Loucy (cell line): Measurements from ENCODE around the gene NRXN3.

Experiments
- H2AFZ ChIP-seq: fragments of 200-600 bp; sonication (generic); 2 replicates; pipeline ENCODE4 v1.6.0; 2016; ENCODE audit warnings: antibody characterized with exemption, mild to moderate bottlenecking, low read length, moderate library complexity
- H3F3A ChIP-seq: fragments of 200-600 bp; 2 replicates; pipeline ENCODE4 v1.6.0; 2016; ENCODE audit warnings: antibody characterized with exemption, low read depth, mild to moderate bottlenecking
- H3K27me3 ChIP-seq: fragments of 200-600 bp; sonication (generic); 2 replicates; pipeline ENCODE4 v1.6.1; 2014; ENCODE audit warnings: low read length, mild to moderate bottlenecking; ENCODE audit not compliant: insufficient read depth, poor library complexity, severe bottlenecking
- H3K36me3 ChIP-seq: fragments of 200-600 bp; sonication (generic); 2 replicates; pipeline ENCODE4 v1.6.1; 2016; ENCODE audit warnings: low read length; ENCODE audit not compliant: insufficient read depth
- H3K4me1 ChIP-seq: fragments of 200-600 bp; sonication (generic); 2 replicates; pipeline ENCODE4 v1.5.1; 2014; ENCODE audit warnings: low read length, mild to moderate bottlenecking; ENCODE audit not compliant: insufficient read depth, poor library complexity, severe bottlenecking
- H3K4me2 ChIP-seq: fragments of 200-600 bp; sonication (generic); 2 replicates; pipeline ENCODE4 v1.6.0; 2014; ENCODE audit warnings: antibody characterized with exemption, low read length, low read depth, mild to moderate bottlenecking; ENCODE audit not compliant: poor library complexity, severe bottlenecking
- H3K4me3 ChIP-seq: fragments of 200-600 bp; sonication (generic); 2 replicates; pipeline ENCODE4 v1.5.1; 2014; ENCODE audit warnings: low read length, mild to moderate bottlenecking, mixed read lengths; ENCODE audit not compliant: poor library complexity, severe bottlenecking
- H3K79me2 ChIP-seq: fragments of 200-600 bp; sonication (generic); 2 replicates; pipeline ENCODE4 v1.6.1; 2014; ENCODE audit warnings: low read length; ENCODE audit not compliant: insufficient read depth
- H3K9ac ChIP-seq: fragments of 200-600 bp; sonication (generic); 2 replicates; pipeline ENCODE4 v1.6.0; 2014; ENCODE audit warnings: mild to moderate bottlenecking, low read depth, low read length, moderate library complexity; ENCODE audit not compliant: poor library complexity, severe bottlenecking
- H3K9me2 ChIP-seq: fragments of 200-600 bp; sonication (generic); replicated peaks from 2 replicates; pipeline ENCODE4 v1.6.1; 2016; ENCODE audit warnings: low read depth, low read length, mixed read lengths
- H3K9me3 ChIP-seq: fragments of 200-600 bp; sonication (generic); 2 replicates; pipeline ENCODE4 v1.6.1; 2014; ENCODE audit warnings: mild to moderate bottlenecking, antibody characterized with exemption, low read length, low read depth; ENCODE audit not compliant: insufficient read depth
- H4K20me1 ChIP-seq: fragments of 200-600 bp; sonication (generic); 2 replicates; pipeline ENCODE4 v1.6.0; 2014; ENCODE audit warnings: antibody characterized with exemption, low read length, mild to moderate bottlenecking; ENCODE audit not compliant: insufficient read depth, poor library complexity, severe bottlenecking
- CTCF ChIP-seq: fragments of 200-600 bp; sonication (generic); conservative IDR thresholded peaks from 2 replicates; pipeline ENCODE4 v1.5.1; 2014; ENCODE audit warnings: mild to moderate bottlenecking, antibody characterized with exemption, low read length
- EZH2phosphoT487 ChIP-seq: fragments of 200-600 bp; IDR thresholded peaks from 2 replicates; pipeline ENCODE4 v1.6.1; 2018; ENCODE audit warnings: antibody characterized with exemption, mild to moderate bottlenecking, moderate library complexity, borderline replicate concordance

Gene NRXN3

GRCh38 chr14:78129375-78129774, 40.8 kb upstream of the NRXN3 start:
- Histone ChIP-seq H3K4me3 (no peak overlapping the region), H2AFZ (no peak overlapping the region), H3K9me2 (no peaks in the 10 kb centered on the region), H3F3A (no peaks in the 10 kb centered on the region), H3K27me3 (no peaks in the 10 kb centered on the region), H3K79me2 (no peaks in the 10 kb centered on the region), H3K4me1 (peaks cover 5% of the 10 kb centered on the region), H3K9ac (no peak overlapping the region), H3K9me3 (no peaks in the 10 kb centered on the region), H3K36me3 (no peaks in the 10 kb centered on the region), H4K20me1 (no peaks in the 10 kb centered on the region), H3K4me2 (no peak overlapping the region)
- no peak for TF ChIP-seq EZH2phosphoT487
- TF ChIP-seq CTCF = no peak

DNA sequence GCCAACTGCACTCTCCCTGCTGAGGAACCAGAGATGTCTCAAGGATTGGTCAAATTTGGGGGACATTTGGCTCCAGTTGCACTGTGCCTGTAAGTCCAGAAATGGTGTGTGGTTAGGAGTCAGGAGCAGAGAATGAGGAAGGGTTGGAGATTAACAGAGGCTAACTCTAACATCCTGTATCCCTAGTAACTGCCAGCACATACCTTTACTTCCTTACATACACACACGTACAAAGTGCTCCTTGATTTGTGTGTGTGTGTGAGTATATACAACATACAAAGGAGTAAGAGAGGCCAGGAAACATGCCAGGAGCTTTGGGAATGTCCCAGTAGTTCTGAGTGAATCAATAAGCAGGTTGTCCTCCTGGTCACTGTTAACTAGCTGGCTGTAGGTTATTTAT, 39.8 kb upstream of the NRXN3 start:
- no peaks in the 10 kb centered on the region for H3K36me3 ChIP-seq
- no peak overlapping the region for H2AFZ ChIP-seq
- H3K4me1 ChIP-seq = peaks cover 13% of the 10 kb centered on the region
- H4K20me1 ChIP-seq = no peaks in the 10 kb centered on the region
- no peak overlapping the region for H3K9ac ChIP-seq
- H3K4me2 ChIP-seq = no peak overlapping the region
- no peak for TF ChIP-seq EZH2phosphoT487
- no peak for TF ChIP-seq CTCF
- H3K4me3 ChIP-seq = no peak overlapping the region
- no peaks in the 10 kb centered on the region for H3K9me2 ChIP-seq
- no peaks in the 10 kb centered on the region for H3K27me3 ChIP-seq
- H3F3A ChIP-seq = no peaks in the 10 kb centered on the region
- H3K79me2 ChIP-seq = no peaks in the 10 kb centered on the region
- H3K9me3 ChIP-seq = no peaks in the 10 kb centered on the region

DNA sequence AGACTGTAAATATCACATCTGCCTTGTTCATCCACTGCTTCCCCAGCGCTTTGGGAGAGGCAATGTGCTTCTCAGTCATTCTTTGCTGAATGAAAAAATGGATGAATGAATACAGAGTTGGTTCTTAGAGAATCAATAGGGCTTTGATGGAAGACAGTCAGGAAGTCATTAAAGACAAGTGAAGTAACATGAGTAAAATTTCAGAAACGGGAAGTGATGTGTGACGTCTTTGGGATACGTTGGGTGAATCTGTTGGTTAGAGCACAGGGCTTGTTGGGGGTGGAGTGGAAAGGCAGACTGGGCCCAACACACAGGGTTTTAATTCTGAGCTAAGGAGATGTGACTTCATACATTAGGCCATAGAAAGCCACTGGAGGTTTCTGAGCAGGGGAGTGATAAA, 39.0 kb upstream of the NRXN3 start:
- no peak overlapping the region for H3K9ac ChIP-seq
- H4K20me1 ChIP-seq = no peaks in the 10 kb centered on the region
- H3K4me3 ChIP-seq = no peak overlapping the region
- H3F3A ChIP-seq = no peaks in the 10 kb centered on the region
- no peaks in the 10 kb centered on the region for H3K9me2 ChIP-seq
- H3K79me2 ChIP-seq = no peaks in the 10 kb centered on the region
- H2AFZ ChIP-seq = no peak overlapping the region
- H3K4me1 ChIP-seq = peaks cover 18% of the 10 kb centered on the region
- no peaks in the 10 kb centered on the region for H3K36me3 ChIP-seq
- no peaks in the 10 kb centered on the region for H3K9me3 ChIP-seq
- no peaks in the 10 kb centered on the region for H3K27me3 ChIP-seq
- TF ChIP-seq CTCF = no peak
- TF ChIP-seq EZH2phosphoT487 = no peak
- no peak overlapping the region for H3K4me2 ChIP-seq
